Thoracic aorta (tissue), 2 donors: ENCODE measurements around the gene AMBP. TPM values are rescaled to one million over a fixed set of nuclear protein-coding genes. Genes with fewer than 3 reads are reported as not detected.

Source experiments
- ATAC-seq: fragments of 150-250 bp; one replicate; pipeline ENCODE4 v1.8.0; 2017; ENCODE audit warnings: low read depth; ENCODE audit not compliant: insufficient number of reproducible peaks, low FRiP score
- DNase-seq: peaks from one replicate; pipeline ENCODE4 v3.0.0-alpha.2; 2020; ENCODE audit warnings: low spot score
- H3K27ac ChIP-seq, 2 donors: fragments of 200-600 bp; sonication (generic); 1 replicate in 1 of 2; 2 replicates in 1 of 2; pipeline ENCODE4 v1.5.1; 2016; ENCODE audit warnings: mild to moderate bottlenecking in 2 of 2, moderate library complexity in 2 of 2
- H3K27me3 ChIP-seq: fragments of 200-600 bp; sonication (generic); replicated peaks from 2 replicates; pipeline ENCODE4 v1.6.0; 2016; ENCODE audit warnings: mild to moderate bottlenecking; ENCODE audit not compliant: insufficient read depth
- H3K36me3 ChIP-seq: fragments of 200-600 bp; sonication (generic); one replicate; pipeline ENCODE4 v1.5.1; 2016
- H3K4me1 ChIP-seq, 2 donors: fragments of 200-600 bp; sonication (generic); 1 replicate in 1 of 2; 2 replicates in 1 of 2; pipeline versions ENCODE4 v1.5.1 to v1.6.0; 2016; ENCODE audit warnings: low read depth in 2 of 2, mild to moderate bottlenecking in 1 of 2; ENCODE audit not compliant: control insufficient read depth in 1 of 2
- H3K4me3 ChIP-seq: fragments of 200-600 bp; sonication (generic); 2 replicates; pipeline ENCODE4 v1.5.1; 2016; ENCODE audit warnings: mild to moderate bottlenecking
- H3K9me3 ChIP-seq: fragments of 200-600 bp; sonication (generic); 2 replicates; pipeline ENCODE4 v1.5.1; 2016
- CTCF ChIP-seq: fragments of 200-600 bp; sonication (generic); IDR thresholded peaks from one replicate; pipeline ENCODE4 v1.5.1; 2019; ENCODE audit warnings: antibody characterized with exemption
- total RNA-seq, 2 donors: library from RNA; depleted of rRNA; stranded (reverse); fragments of >200 nt; gene quantifications; one replicate each; pipeline versions ENCODE4 v1.1.0 to v1.2.3, GENCODE V29; 2016

The AMBP gene
- total RNA-seq, 2 donors from 2014 or later: not detected

- Histone ChIP-seq H3K4me3 (no peak overlapping the region), H3K9me3 (no peaks in the 10 kb centered on the region), H3K4me1 (peaks cover 13 to 27% of the 10 kb centered on the region in 2 donors), H3K36me3 (no peaks in the 10 kb centered on the region), H3K27me3 (no peaks in the 10 kb centered on the region), H3K27ac (no peak overlapping the region)
- DNase-seq (no peak), ATAC-seq (no peak)
- TF ChIP-seq CTCF: no peak
Measured at GRCh38 chr9:114060711-114061110, 17.4 kb downstream of the AMBP start.

GRCh38 chr9:114060070-114060469, 18.0 kb downstream of the AMBP start:
- Histone ChIP-seq H3K4me1 (peaks cover 13 to 27% of the 10 kb centered on the region in 2 donors), H3K4me3 (no peak overlapping the region), H3K36me3 (no peaks in the 10 kb centered on the region), H3K27ac (peak overlapping the region; percentile 75 to 77), H3K9me3 (no peaks in the 10 kb centered on the region), H3K27me3 (no peaks in the 10 kb centered on the region)
- TF ChIP-seq CTCF: no peak
- no peak for ATAC-seq
- DNase-seq: no peak

- Histone ChIP-seq H3K4me3 (no peak overlapping the region), H3K36me3 (peaks cover under 1% of the 10 kb centered on the region), H3K27me3 (no peaks in the 10 kb centered on the region), H3K9me3 (no peaks in the 10 kb centered on the region), H3K27ac (peak overlapping the region; percentile 75 to 77), H3K4me1 (peaks cover 13 to 27% of the 10 kb centered on the region in 2 donors)
- ATAC-seq (no peak), DNase-seq (no peak)
- no peak for TF ChIP-seq CTCF
Measured at GRCh38 chr9:114059047-114059803, 18.9 kb downstream of the AMBP start.

GRCh38 chr9:114058688-114059046, 19.4 kb downstream of the AMBP start:
- H3K9me3 ChIP-seq: no peaks in the 10 kb centered on the region
- DNase-seq (no peak), ATAC-seq (no peak)
- H3K27ac ChIP-seq: peak overlapping the region; percentile 75 to 77
- H3K4me1 ChIP-seq: peaks cover 13 to 27% of the 10 kb centered on the region in 2 donors
- peaks cover 3% of the 10 kb centered on the region for H3K36me3 ChIP-seq
- no peak overlapping the region for H3K4me3 ChIP-seq
- no peaks in the 10 kb centered on the region for H3K27me3 ChIP-seq
- TF ChIP-seq CTCF: no peak

GRCh38 chr9:114057161-114057885, 20.8 kb downstream of the AMBP start:
- Histone ChIP-seq H3K4me3 (no peak overlapping the region), H3K27me3 (no peaks in the 10 kb centered on the region), H3K9me3 (no peaks in the 10 kb centered on the region), H3K4me1 (peaks cover 13 to 27% of the 10 kb centered on the region in 2 donors), H3K27ac (no peak overlapping the region), H3K36me3 (peaks cover 3% of the 10 kb centered on the region)
- ATAC-seq: no peak
- no peak for TF ChIP-seq CTCF
- DNase-seq: no peak
